Stimulated activated CD8-positive, alpha-beta memory T cell treated with anti-CD3 and anti-CD28 coated beads, Interleukin-12 subunit alpha, Interleukin-12 subunit beta, amount 100 ng/mL, for 24 hours (primary cell): Measurements from ENCODE around the gene XYLT1.

Experiments
- DNase-seq: peaks from one replicate; pipeline ENCODE4 v3.0.0-alpha.2; 2020; ENCODE audit errors: extremely low read depth

Gene XYLT1

GRCh38 chr16:17105239-17105797, 365.4 kb downstream of the XYLT1 start:
- no peak for DNase-seq

- DNase-seq: no peak
Measured at GRCh38 chr16:17104654-17105053, 366.1 kb downstream of the XYLT1 start.

GRCh38 chr16:17103216-17103615, 367.5 kb downstream of the XYLT1 start:
- no peak for DNase-seq

GRCh38 chr16:17101646-17102045, 369.1 kb downstream of the XYLT1 start:
- no peak for DNase-seq

- DNase-seq: no peak
Measured at GRCh38 chr16:17098685-17099084, 372.1 kb downstream of the XYLT1 start.

GRCh38 chr16:17084130-17084529, 386.6 kb downstream of the XYLT1 start:
- DNase-seq: no peak

GRCh38 chr16:17083628-17084027, 387.1 kb downstream of the XYLT1 start:
- no peak for DNase-seq

- no peak for DNase-seq
Measured at GRCh38 chr16:17082095-17082882, 388.5 kb downstream of the XYLT1 start.

- no peak for DNase-seq
Measured at GRCh38 chr16:17080105-17080504, 390.7 kb downstream of the XYLT1 start.

- no peak for DNase-seq
Measured at GRCh38 chr16:17078931-17079631, 391.7 kb downstream of the XYLT1 start.

- DNase-seq: no peak
Measured at GRCh38 chr16:17076818-17077498, 393.8 kb downstream of the XYLT1 start.

GRCh38 chr16:17076092-17076754, 394.5 kb downstream of the XYLT1 start:
- no peak for DNase-seq

- DNase-seq: no peak
Measured at GRCh38 chr16:17072104-17072503, 398.7 kb downstream of the XYLT1 start.

- peak; percentile 38 for DNase-seq
Measured at GRCh38 chr16:17070882-17071592, 399.7 kb downstream of the XYLT1 start.

- no peak for DNase-seq
Measured at GRCh38 chr16:17069681-17070080, 401.1 kb downstream of the XYLT1 start.

- DNase-seq: no peak
Measured at GRCh38 chr16:17068524-17068923, 402.2 kb downstream of the XYLT1 start.

GRCh38 chr16:17067882-17068281, 402.9 kb downstream of the XYLT1 start:
- DNase-seq: no peak

- DNase-seq: no peak
Measured at GRCh38 chr16:17063201-17064139, 407.3 kb downstream of the XYLT1 start.

- DNase-seq: no peak
Measured at GRCh38 chr16:17062676-17063075, 408.1 kb downstream of the XYLT1 start.

GRCh38 chr16:17061326-17061725, 409.4 kb downstream of the XYLT1 start:
- no peak for DNase-seq
